ENCODE data around the gene MAGI3.
A peak's percentile ranks its signal among the peaks of the same experiment; 100 is the strongest.

MAGI3 gene

DNA sequence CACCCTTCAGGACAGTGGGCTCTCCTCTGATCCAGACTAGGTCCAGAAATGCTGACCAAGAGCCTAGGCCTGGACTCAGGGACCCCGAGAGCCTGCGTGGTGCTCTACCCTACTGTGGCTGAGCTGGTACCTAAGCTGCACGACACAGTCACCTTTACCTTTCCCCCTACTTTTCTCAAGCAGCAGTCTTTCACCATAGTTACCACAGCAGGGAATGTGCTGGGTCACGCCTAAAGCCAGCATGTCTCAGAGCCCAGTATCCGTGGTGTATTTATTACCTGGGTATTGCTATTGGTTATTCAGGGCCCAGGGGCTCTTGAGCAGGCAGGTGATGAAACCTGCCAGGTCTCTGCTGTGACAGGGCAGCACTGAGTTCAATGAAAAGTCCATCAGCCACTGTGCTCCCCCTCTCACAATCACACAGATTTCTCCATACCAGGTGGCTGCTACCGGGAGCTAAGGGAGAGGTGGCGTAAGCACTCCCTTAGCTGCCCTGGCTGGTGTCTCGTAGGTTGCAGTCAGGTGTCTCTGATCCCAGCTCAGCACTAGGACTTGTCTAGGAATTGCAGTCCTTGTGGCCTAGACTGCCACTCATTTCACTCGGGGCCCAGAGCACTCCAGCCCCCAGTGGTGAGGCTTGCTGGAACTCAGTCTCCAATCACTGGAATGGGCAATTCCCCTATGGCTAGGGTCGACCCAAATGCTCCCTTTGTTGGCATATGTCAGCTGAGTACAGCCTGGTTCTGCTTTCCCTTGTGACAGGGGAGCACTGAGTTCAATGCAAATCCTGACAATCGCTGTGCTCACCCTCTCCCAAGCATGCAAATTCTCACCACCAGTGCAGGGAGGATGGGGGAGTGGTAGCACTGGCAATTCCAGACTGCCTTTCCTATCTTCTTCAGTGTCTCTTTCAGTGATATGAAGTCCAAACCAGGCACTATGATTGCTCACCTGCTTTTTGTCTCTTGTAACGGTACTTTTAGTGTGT is 240.3 kb downstream of the MAGI3 start:
- no peak overlapping the region for H3K4me3 Mint-ChIP-seq
- H3K36me3 Mint-ChIP-seq (ENCODE audit: low read depth) = peaks cover 59% of the 10 kb centered on the region
- peaks cover 46% of the 10 kb centered on the region for H3K9me3 Mint-ChIP-seq
- no peak overlapping the region for H3K27ac Mint-ChIP-seq
- TF ChIP-seq, protein P1, sequence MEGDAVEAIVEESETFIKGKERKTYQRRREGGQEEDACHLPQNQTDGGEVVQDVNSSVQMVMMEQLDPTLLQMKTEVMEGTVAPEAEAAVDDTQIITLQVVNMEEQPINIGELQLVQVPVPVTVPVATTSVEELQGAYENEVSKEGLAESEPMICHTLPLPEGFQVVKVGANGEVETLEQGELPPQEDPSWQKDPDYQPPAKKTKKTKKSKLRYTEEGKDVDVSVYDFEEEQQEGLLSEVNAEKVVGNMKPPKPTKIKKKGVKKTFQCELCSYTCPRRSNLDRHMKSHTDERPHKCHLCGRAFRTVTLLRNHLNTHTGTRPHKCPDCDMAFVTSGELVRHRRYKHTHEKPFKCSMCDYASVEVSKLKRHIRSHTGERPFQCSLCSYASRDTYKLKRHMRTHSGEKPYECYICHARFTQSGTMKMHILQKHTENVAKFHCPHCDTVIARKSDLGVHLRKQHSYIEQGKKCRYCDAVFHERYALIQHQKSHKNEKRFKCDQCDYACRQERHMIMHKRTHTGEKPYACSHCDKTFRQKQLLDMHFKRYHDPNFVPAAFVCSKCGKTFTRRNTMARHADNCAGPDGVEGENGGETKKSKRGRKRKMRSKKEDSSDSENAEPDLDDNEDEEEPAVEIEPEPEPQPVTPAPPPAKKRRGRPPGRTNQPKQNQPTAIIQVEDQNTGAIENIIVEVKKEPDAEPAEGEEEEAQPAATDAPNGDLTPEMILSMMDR (IDR thresholded peaks at IDR 0.05) = no peak
- no peaks in the 10 kb centered on the region for H3K4me1 Mint-ChIP-seq
- H3K27me3 Mint-ChIP-seq (ENCODE audit: low read depth, poor library complexity) = no peaks in the 10 kb centered on the region
- no peak for DNase-seq

DNA sequence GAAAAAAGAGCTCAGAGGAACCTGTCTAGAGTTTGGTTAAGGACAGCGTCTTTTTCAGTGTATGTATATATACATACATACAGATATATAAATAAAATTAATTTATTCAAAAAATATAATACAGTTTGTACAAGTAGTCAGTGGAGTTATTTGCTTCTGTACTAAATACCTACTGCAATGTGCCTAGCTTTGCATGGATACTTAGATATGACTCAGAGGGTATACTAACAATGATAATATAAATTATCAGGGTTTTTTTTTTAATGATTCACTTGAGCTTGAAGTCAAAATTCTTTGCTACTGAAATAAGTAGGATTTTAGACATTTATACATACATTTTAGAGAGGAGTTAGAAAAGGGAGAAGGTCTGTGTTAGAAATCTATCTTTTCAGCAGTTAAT is 251.1 kb downstream of the MAGI3 start:
- no peaks in the 10 kb centered on the region for H3K27me3 Mint-ChIP-seq (ENCODE audit: low read depth, poor library complexity)

GRCh38 chr1:113647164-113647563 is 256.8 kb downstream of the MAGI3 start:
- H3K27me3 Mint-ChIP-seq (ENCODE audit: low read depth, poor library complexity) = no peaks in the 10 kb centered on the region
- no peaks in the 10 kb centered on the region for H3K9me3 Mint-ChIP-seq
- no peak for DNase-seq
- no peak overlapping the region for H3K4me3 Mint-ChIP-seq
- peaks cover 4% of the 10 kb centered on the region for H3K36me3 Mint-ChIP-seq (ENCODE audit: low read depth)
- TF ChIP-seq, protein P1 (IDR thresholded peaks at IDR 0.05) = no peak
- peak overlapping the region; percentile 1 for H3K27ac Mint-ChIP-seq
- H3K4me1 Mint-ChIP-seq = no peaks in the 10 kb centered on the region

More for the DNA sequence above, 251.1 kb downstream of the MAGI3 start:
- Mint-ChIP-seq H3K9me3 (peaks cover 27% of the 10 kb centered on the region), H3K36me3 (ENCODE audit: low read depth) (peaks cover 38% of the 10 kb centered on the region), H3K4me1 (no peaks in the 10 kb centered on the region), H3K4me3 (no peak overlapping the region), H3K27ac (no peak overlapping the region)
- TF ChIP-seq, protein P1 (IDR thresholded peaks at IDR 0.05) = no peak
- DNase-seq = no peak

- H3K4me3 Mint-ChIP-seq = no peak overlapping the region
- TF ChIP-seq, protein P1 (IDR thresholded peaks at IDR 0.05) = no peak
- peaks cover 4% of the 10 kb centered on the region for H3K36me3 Mint-ChIP-seq (ENCODE audit: low read depth)
- no peak for DNase-seq
- H3K27me3 Mint-ChIP-seq (ENCODE audit: low read depth, poor library complexity) = no peaks in the 10 kb centered on the region
- H3K4me1 Mint-ChIP-seq = no peaks in the 10 kb centered on the region
- no peak overlapping the region for H3K27ac Mint-ChIP-seq
- no peaks in the 10 kb centered on the region for H3K9me3 Mint-ChIP-seq
These were observed 258.2 kb downstream of the MAGI3 start for GRCh38 chr1:113648478-113648877.

DNA sequence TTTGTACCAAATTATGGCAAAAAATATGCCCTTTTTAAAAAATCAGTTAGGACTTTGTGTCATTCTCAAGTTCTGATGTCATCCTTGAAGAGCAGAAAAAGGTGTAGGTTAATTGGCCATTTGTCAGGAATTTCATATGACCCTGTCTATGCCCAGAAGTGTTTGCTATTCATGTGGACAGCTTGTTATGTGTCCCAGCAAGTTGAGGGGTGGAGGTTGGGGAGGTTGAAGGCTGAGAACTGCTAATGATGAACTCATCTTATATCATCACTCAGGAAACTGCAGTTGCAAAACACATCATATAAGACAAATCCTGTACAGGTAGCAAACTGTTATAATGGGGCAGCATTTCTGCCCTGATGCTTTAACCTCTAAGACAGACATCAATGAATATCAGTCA is 262.5 kb downstream of the MAGI3 start:
- Mint-ChIP-seq H3K27ac (no peak overlapping the region), H3K4me1 (peaks cover 11% of the 10 kb centered on the region), H3K9me3 (no peaks in the 10 kb centered on the region)

More for the DNA sequence above, 262.5 kb downstream of the MAGI3 start:
- TF ChIP-seq, protein P1 (IDR thresholded peaks at IDR 0.05) = no peak
- Mint-ChIP-seq H3K36me3 (ENCODE audit: low read depth) (no peaks in the 10 kb centered on the region), H3K4me3 (no peak overlapping the region), H3K27me3 (ENCODE audit: low read depth, poor library complexity) (no peaks in the 10 kb centered on the region)
- DNase-seq = no peak

Data from nephron progenitor cell (in vitro differentiated cells).